Esophagus muscularis mucosa (tissue), 4 donors: ENCODE measurements around the gene YAF2. TPM values are rescaled to one million over a fixed set of nuclear protein-coding genes. Genes with fewer than 3 reads are reported as not detected.
"Not testable (repeated sequence)": the region's sequence is repeated elsewhere in the genome, so short reads cannot be mapped to it uniquely, and the experiment has no call there.

Experiments used
- DNase-seq: peaks from one replicate; pipeline ENCODE4 v3.0.0-alpha.2; 2017; ENCODE audit errors: extremely low spot score
- H3K27ac ChIP-seq, 4 donors: fragments of 200-600 bp; sonication (generic); replicated peaks in 1 of 4; 1 replicate in 3 of 4; 2 replicates in 1 of 4; pipeline ENCODE4 v1.5.1; 2016 to 2019; ENCODE audit warnings: mild to moderate bottlenecking in 1 of 4
- H3K27me3 ChIP-seq, 4 donors: fragments of 200-600 bp; sonication (generic); one replicate each; pipeline versions ENCODE4 v1.5.1 to v1.6.0; 2016 to 2019
- H3K36me3 ChIP-seq, 4 donors: fragments of 200-600 bp; sonication (generic); one replicate each; pipeline ENCODE4 v1.5.1; 2016 to 2019
- H3K4me1 ChIP-seq, 4 donors: fragments of 200-600 bp; sonication (generic); one replicate each; pipeline ENCODE4 v1.5.1; 2016 to 2019
- H3K4me3 ChIP-seq, 4 donors: fragments of 200-600 bp; sonication (generic); 1 replicate in 2 of 4; 2 replicates in 2 of 4; pipeline ENCODE4 v1.5.1; 2016 to 2019; ENCODE audit warnings: mild to moderate bottlenecking in 4 of 4, moderate library complexity in 1 of 4
- H3K9me3 ChIP-seq, 4 donors: fragments of 200-600 bp; sonication (generic); 1 replicate in 3 of 4; 2 replicates in 1 of 4; pipeline ENCODE4 v1.5.1; 2016 to 2019
- CTCF ChIP-seq, 3 experiments: fragments of 200-600 bp in 2 of 3; fragments of 450-650 bp in 1 of 3; sonication (generic) in 2 of 3; IDR thresholded peaks; one replicate each; pipeline ENCODE4 v1.5.1; 2017 to 2019; ENCODE audit warnings: antibody characterized with exemption in 3 of 3, mild to moderate bottlenecking in 2 of 3, moderate library complexity in 1 of 3
- EP300 ChIP-seq: sonication (generic); formaldehyde crosslinking; IDR thresholded peaks from one replicate; pipeline ENCODE4 v1.6.1; 2017; ENCODE audit warnings: antibody characterized with exemption
- POLR2A ChIP-seq: fragments of 450-650 bp; IDR thresholded peaks from one replicate; pipeline ENCODE4 v1.6.1; 2017; ENCODE audit warnings: antibody characterized with exemption, moderate library complexity, mild to moderate bottlenecking, low read depth
- POLR2AphosphoS5 ChIP-seq, 2 donors: sonication (generic); formaldehyde crosslinking; IDR thresholded peaks; one replicate each; pipeline ENCODE4 v1.6.1; 2017; ENCODE audit warnings: antibody characterized with exemption in 2 of 2
- WGBS: methylation state at CpG from one replicate; pipeline ENCODE4 v1.1.5; 2018; 5-methylcytosine and 5-hydroxymethylcytosine counted together
- intact Hi-C: fragments of 100-400 bp; cut with DNase I; formaldehyde crosslinking; loops from one replicate; pipeline ENCODE4 v1.15.1; 2023
- total RNA-seq, 4 donors: library from RNA; depleted of rRNA; stranded (reverse); fragments of >200 nt; gene quantifications; one replicate each; pipeline versions ENCODE4 v1.1.0 to v1.2.1, GENCODE V29; 2016

Gene YAF2
- total RNA-seq, 4 donors from 2014 or later = 16.8 to 30.3 (median 20.4) TPM

GRCh38 chr12:42235426-42235825 lies 2.6 kb downstream of the YAF2 start:
- H3K27ac ChIP-seq = peak overlapping the region; percentile 59 to 96 (median 64)
- no peaks in the 10 kb centered on the region for H3K27me3 ChIP-seq
- H3K4me1 ChIP-seq = peaks cover 41 to 57% (median 46%) of the 10 kb centered on the region in 4 donors
- WGBS = 12% methylated on average over 1 of the region's 1 CpG
- DNase-seq = no peak
- peak overlapping the region in 3 of 4 donors; percentile 0 to 94 (median 10) for H3K4me3 ChIP-seq
- intact Hi-C loops = no loop called here
- TF ChIP-seq POLR2A (no peak), POLR2AphosphoS5 (IDR thresholded peaks at IDR 0.05) (peak in 1 of 2 donors; percentile 19)
- H3K36me3 ChIP-seq = peaks cover 0 to 5% (median 0%) of the 10 kb centered on the region in 4 donors
- H3K9me3 ChIP-seq = no peaks in the 10 kb centered on the region

GRCh38 chr12:42234970-42235369 lies 3.1 kb downstream of the YAF2 start:
- 76% methylated on average over 2 of the region's 2 CpGs for WGBS
- intact Hi-C loops = no loop called here
- H3K4me3 ChIP-seq = peak overlapping the region in 1 of 4 donors; percentile 10
- DNase-seq = no peak
- no peaks in the 10 kb centered on the region for H3K9me3 ChIP-seq
- peaks cover 41 to 57% (median 48%) of the 10 kb centered on the region in 4 donors for H3K4me1 ChIP-seq
- peaks cover 0 to 5% (median 0%) of the 10 kb centered on the region in 4 donors for H3K36me3 ChIP-seq
- peak overlapping the region; percentile 59 to 96 (median 64) for H3K27ac ChIP-seq
- no peaks in the 10 kb centered on the region for H3K27me3 ChIP-seq
- TF ChIP-seq CTCF (IDR thresholded peaks at IDR 0.05) (no peak), POLR2AphosphoS5 (IDR thresholded peaks at IDR 0.05) (no peak), POLR2A (no peak), EP300 (no peak)

- H3K27me3 ChIP-seq, H3K4me3 ChIP-seq, DNase-seq, H3K4me1 ChIP-seq, intact Hi-C loops, H3K36me3 ChIP-seq, H3K27ac ChIP-seq, H3K9me3 ChIP-seq: not testable (repeated sequence)
- WGBS = no CpG with 5 or more reads among the region's 30 CpGs
Observed at GRCh38 chr12:42227525-42227924, 10.5 kb downstream of the YAF2 start.

GRCh38 chr12:42224501-42224900 lies 13.5 kb downstream of the YAF2 start:
- H3K27ac ChIP-seq, DNase-seq, intact Hi-C loops, H3K4me1 ChIP-seq, H3K9me3 ChIP-seq, H3K4me3 ChIP-seq, H3K36me3 ChIP-seq, H3K27me3 ChIP-seq: not testable (repeated sequence)
- 98% methylated on average over 5 of the region's 5 CpGs for WGBS

- no peaks in the 10 kb centered on the region for H3K4me1 ChIP-seq
- no peak overlapping the region for H3K4me3 ChIP-seq
- H3K9me3 ChIP-seq = no peaks in the 10 kb centered on the region
- no peak overlapping the region for H3K27ac ChIP-seq
- DNase-seq = no peak
- H3K36me3 ChIP-seq = no peaks in the 10 kb centered on the region
- 100% methylated on average over 1 of the region's 1 CpG for WGBS
- intact Hi-C loops = no loop called here
- no peaks in the 10 kb centered on the region for H3K27me3 ChIP-seq
- TF ChIP-seq POLR2A = no peak
- TF ChIP-seq EP300 = no peak
- no peak for TF ChIP-seq CTCF (IDR thresholded peaks at IDR 0.05)
- TF ChIP-seq POLR2AphosphoS5 (IDR thresholded peaks at IDR 0.05) = no peak
Observed at GRCh38 chr12:42222724-42223123, 15.3 kb downstream of the YAF2 start.

GRCh38 chr12:42221726-42222125 lies 16.3 kb downstream of the YAF2 start:
- Histone ChIP-seq H3K9me3 (no peaks in the 10 kb centered on the region), H3K27me3 (no peaks in the 10 kb centered on the region), H3K4me3 (no peak overlapping the region), H3K27ac (no peak overlapping the region), H3K4me1 (no peaks in the 10 kb centered on the region), H3K36me3 (no peaks in the 10 kb centered on the region)
- WGBS = 85% methylated on average over 2 of the region's 2 CpGs
- DNase-seq = no peak
- TF ChIP-seq POLR2A (no peak), EP300 (no peak), POLR2AphosphoS5 (IDR thresholded peaks at IDR 0.05) (no peak), CTCF (IDR thresholded peaks at IDR 0.05) (no peak)
- intact Hi-C loops = no loop called here
